Hepatocyte (in vitro differentiated cells): ENCODE results near the gene APPBP2. TPM values are rescaled to one million over a fixed set of nuclear protein-coding genes. Genes with fewer than 3 reads are reported as not detected.

Source experiments
- DNase-seq: peaks from one replicate; pipeline ENCODE4 v3.0.0-alpha.2; 2016; ENCODE audit warnings: low spot score
- H2AFZ ChIP-seq: fragments of 200-600 bp; sonication (generic); 2 replicates; pipeline ENCODE4 v1.6.0; 2016; ENCODE audit warnings: antibody characterized with exemption, mild to moderate bottlenecking
- H3K27ac ChIP-seq: fragments of 200-600 bp; sonication (generic); 2 replicates; pipeline ENCODE4 v1.5.1; 2016; ENCODE audit warnings: mild to moderate bottlenecking
- H3K27me3 ChIP-seq: fragments of 200-600 bp; sonication (generic); 2 replicates; pipeline ENCODE4 v1.6.1; 2016
- H3K36me3 ChIP-seq: fragments of 200-600 bp; sonication (generic); replicated peaks from 2 replicates; pipeline ENCODE4 v1.5.1; 2016; ENCODE audit warnings: low read depth; ENCODE audit not compliant: insufficient read depth
- H3K4me1 ChIP-seq: fragments of 200-600 bp; sonication (generic); 2 replicates; pipeline ENCODE4 v1.5.1; 2016; ENCODE audit warnings: mild to moderate bottlenecking, moderate library complexity; ENCODE audit not compliant: insufficient read depth
- H3K4me2 ChIP-seq: fragments of 200-600 bp; sonication (generic); 2 replicates; pipeline ENCODE4 v1.6.0; 2016
- H3K4me3 ChIP-seq: fragments of 200-600 bp; sonication (generic); 2 replicates; pipeline ENCODE4 v1.5.1; 2016; ENCODE audit warnings: mild to moderate bottlenecking
- H3K79me2 ChIP-seq: fragments of 200-600 bp; sonication (generic); 2 replicates; pipeline ENCODE4 v1.6.0; 2017; ENCODE audit warnings: mild to moderate bottlenecking
- H3K9me2 ChIP-seq: fragments of 200-600 bp; sonication (generic); replicated peaks from 2 replicates; pipeline ENCODE4 v1.6.0; 2017; ENCODE audit warnings: mild to moderate bottlenecking; ENCODE audit not compliant: insufficient read depth
- H3K9me3 ChIP-seq: fragments of 200-600 bp; sonication (generic); 2 replicates; pipeline ENCODE4 v1.5.1; 2016; ENCODE audit warnings: low read depth, mild to moderate bottlenecking
- H4K20me1 ChIP-seq: fragments of 200-600 bp; sonication (generic); 2 replicates; pipeline ENCODE4 v1.6.0; 2016; ENCODE audit warnings: mild to moderate bottlenecking; ENCODE audit not compliant: insufficient read depth, poor library complexity, severe bottlenecking
- EZH2 ChIP-seq: fragments of 200-600 bp; sonication (generic); IDR thresholded peaks from 2 replicates; pipeline ENCODE4 v1.6.1; 2016; ENCODE audit warnings: antibody characterized with exemption, mild to moderate bottlenecking, borderline replicate concordance
- EZH2phosphoT487 ChIP-seq: fragments of 200-600 bp; sonication (generic); IDR thresholded peaks from one replicate; pipeline ENCODE4 v1.6.1; 2018; ENCODE audit warnings: antibody characterized with exemption, mild to moderate bottlenecking, low read depth, moderate library complexity; ENCODE audit not compliant: unreplicated experiment, severe bottlenecking
- WGBS: methylation state at CpG from one replicate; pipeline ENCODE4 v1.1.6; 2016; ENCODE audit warnings: low lambda C conversion rate; ENCODE audit errors: missing lambda C conversion rate; 5-methylcytosine and 5-hydroxymethylcytosine counted together
- polyA plus RNA-seq: library from polyadenylated mRNA; unstranded; fragments of >200 nt; fragmentation: Nextera tagmentation; extraction: Ambion mirVana; gene quantifications from 2 replicates; pipeline ENCODE4 v1.2.1, GENCODE V29; 2016
- total RNA-seq: library from RNA; depleted of rRNA; stranded (reverse); fragments of >200 nt; gene quantifications from 2 replicates; pipeline ENCODE4 v1.2.3, GENCODE V29; 2014
- TF ChIP-seq, protein P1 (sequence below): fragments of 200-600 bp; sonication (generic); IDR thresholded peaks from 2 replicates; pipeline ENCODE4 v1.5.1; 2016; ENCODE audit warnings: antibody characterized with exemption, mild to moderate bottlenecking; ENCODE audit not compliant: poor library complexity

The APPBP2 gene
- total and polyA plus RNA-seq, 2 experiments from 2014 or later, result 37.2 to 42.0 TPM

DNA sequence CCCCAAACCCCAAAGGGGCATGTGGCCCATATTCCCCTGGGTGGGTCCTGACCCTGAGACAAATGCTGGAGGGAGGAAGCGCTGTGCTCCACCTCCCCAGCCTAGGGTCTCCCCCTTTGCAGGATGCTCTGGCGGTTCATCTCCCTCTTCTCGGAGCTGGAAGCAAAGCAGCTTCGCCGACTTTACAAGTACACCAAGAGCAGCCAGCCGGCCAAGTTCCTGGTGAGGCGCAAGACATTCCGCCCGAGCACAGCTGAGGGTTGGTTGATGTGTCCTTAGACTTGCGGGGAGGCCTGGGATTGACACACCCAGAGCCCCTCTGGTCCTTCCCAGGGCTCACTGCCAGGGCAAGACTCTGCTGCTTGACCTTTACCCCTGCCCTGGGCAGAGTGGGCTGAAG is 99.4 kb downstream of the APPBP2 start:
- H3K9me2 ChIP-seq, result no peaks in the 10 kb centered on the region
- H3K27ac ChIP-seq, result no peak overlapping the region
- no peak for DNase-seq

DNA sequence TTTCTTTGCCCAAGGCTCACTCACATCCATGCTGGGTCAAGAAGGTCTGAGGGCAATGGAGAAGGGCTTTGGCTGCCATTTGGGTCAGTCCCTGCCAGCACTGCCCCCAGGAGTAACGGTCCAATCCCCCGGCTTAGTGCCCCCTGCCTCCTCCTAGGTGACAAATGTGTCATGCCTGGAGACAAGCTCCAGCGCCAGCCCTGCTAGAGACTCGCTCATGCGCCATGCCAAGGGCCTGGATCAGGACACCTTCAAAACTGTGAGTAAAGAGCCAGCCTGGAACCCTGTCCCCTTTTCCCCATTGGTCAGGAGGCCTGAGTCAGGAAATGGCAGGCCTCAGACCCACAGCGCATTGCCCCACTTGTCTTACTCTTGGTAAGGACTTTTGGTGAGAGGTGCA is 100.4 kb downstream of the APPBP2 start:
- Histone ChIP-seq H3K9me2 (no peaks in the 10 kb centered on the region), H3K4me3 (no peak overlapping the region), H3K79me2 (no peaks in the 10 kb centered on the region), H3K27ac (no peak overlapping the region), H3K27me3 (no peaks in the 10 kb centered on the region), H3K4me1 (no peaks in the 10 kb centered on the region), H2AFZ (no peak overlapping the region), H4K20me1 (no peaks in the 10 kb centered on the region), H3K4me2 (no peak overlapping the region), H3K36me3 (no peaks in the 10 kb centered on the region), H3K9me3 (no peaks in the 10 kb centered on the region)
- 90% methylated on average over 6 of the region's 6 CpGs for whole genome bisulfite sequencing
- DNase-seq, result no peak
- no peak for TF ChIP-seq EZH2
- TF ChIP-seq, protein P1, sequence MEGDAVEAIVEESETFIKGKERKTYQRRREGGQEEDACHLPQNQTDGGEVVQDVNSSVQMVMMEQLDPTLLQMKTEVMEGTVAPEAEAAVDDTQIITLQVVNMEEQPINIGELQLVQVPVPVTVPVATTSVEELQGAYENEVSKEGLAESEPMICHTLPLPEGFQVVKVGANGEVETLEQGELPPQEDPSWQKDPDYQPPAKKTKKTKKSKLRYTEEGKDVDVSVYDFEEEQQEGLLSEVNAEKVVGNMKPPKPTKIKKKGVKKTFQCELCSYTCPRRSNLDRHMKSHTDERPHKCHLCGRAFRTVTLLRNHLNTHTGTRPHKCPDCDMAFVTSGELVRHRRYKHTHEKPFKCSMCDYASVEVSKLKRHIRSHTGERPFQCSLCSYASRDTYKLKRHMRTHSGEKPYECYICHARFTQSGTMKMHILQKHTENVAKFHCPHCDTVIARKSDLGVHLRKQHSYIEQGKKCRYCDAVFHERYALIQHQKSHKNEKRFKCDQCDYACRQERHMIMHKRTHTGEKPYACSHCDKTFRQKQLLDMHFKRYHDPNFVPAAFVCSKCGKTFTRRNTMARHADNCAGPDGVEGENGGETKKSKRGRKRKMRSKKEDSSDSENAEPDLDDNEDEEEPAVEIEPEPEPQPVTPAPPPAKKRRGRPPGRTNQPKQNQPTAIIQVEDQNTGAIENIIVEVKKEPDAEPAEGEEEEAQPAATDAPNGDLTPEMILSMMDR, result no peak
- TF ChIP-seq EZH2phosphoT487, result no peak

More for the DNA sequence above, 99.4 kb downstream of the APPBP2 start:
- H3K79me2 ChIP-seq, result no peaks in the 10 kb centered on the region
- no peak overlapping the region for H3K4me2 ChIP-seq
- H3K36me3 ChIP-seq, result no peaks in the 10 kb centered on the region
- WGBS, result 95% methylated on average over 10 of the region's 10 CpGs
- TF ChIP-seq, protein P1, result no peak
- no peak for TF ChIP-seq EZH2
- no peak for TF ChIP-seq EZH2phosphoT487
- no peaks in the 10 kb centered on the region for H3K9me3 ChIP-seq
- H2AFZ ChIP-seq, result no peak overlapping the region
- H3K4me1 ChIP-seq, result no peaks in the 10 kb centered on the region
- H3K4me3 ChIP-seq, result no peak overlapping the region
- H3K27me3 ChIP-seq, result no peaks in the 10 kb centered on the region
- H4K20me1 ChIP-seq, result no peaks in the 10 kb centered on the region

DNA sequence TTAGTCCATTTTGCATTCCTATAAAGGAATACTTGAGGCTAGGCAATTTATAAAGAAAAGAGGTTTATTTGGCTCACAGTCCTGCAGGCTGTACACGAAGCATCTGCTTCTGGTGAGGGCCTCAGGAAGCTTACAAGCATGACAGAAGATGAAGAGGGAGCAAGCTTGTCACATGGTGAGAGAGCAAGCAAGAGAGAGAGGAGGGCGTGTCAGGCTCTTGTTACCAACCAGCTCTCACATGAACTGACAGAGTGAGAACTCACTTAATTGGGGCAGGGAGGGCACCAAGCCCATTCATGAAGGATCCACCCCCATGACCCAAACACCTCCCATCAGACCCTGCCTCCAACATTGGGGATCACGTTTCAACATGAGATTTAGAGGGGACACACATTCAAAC is 102.2 kb downstream of the APPBP2 start:
- H3K36me3 ChIP-seq, result no peaks in the 10 kb centered on the region
- H3K4me3 ChIP-seq, result no peak overlapping the region
- H3K27me3 ChIP-seq, result no peaks in the 10 kb centered on the region
- H3K27ac ChIP-seq, result no peak overlapping the region
- TF ChIP-seq, protein P1, result no peak
- TF ChIP-seq EZH2phosphoT487 (no peak), EZH2 (no peak)
- 82% methylated on average over 3 of the region's 3 CpGs for WGBS
- H3K9me3 ChIP-seq, result no peaks in the 10 kb centered on the region
- H3K79me2 ChIP-seq, result no peaks in the 10 kb centered on the region
- H2AFZ ChIP-seq, result no peak overlapping the region
- H3K4me1 ChIP-seq, result no peaks in the 10 kb centered on the region
- no peaks in the 10 kb centered on the region for H4K20me1 ChIP-seq
- no peak overlapping the region for H3K4me2 ChIP-seq
- no peaks in the 10 kb centered on the region for H3K9me2 ChIP-seq
- no peak for DNase-seq
